ENCODE measurements around the gene SRSF5. TPM values are rescaled to one million over a fixed set of nuclear protein-coding genes. Genes with fewer than 3 reads are reported as not detected.

SRSF5 gene
- total RNA-seq, 1 experiment from 2014 or later: 395 TPM

DNA sequence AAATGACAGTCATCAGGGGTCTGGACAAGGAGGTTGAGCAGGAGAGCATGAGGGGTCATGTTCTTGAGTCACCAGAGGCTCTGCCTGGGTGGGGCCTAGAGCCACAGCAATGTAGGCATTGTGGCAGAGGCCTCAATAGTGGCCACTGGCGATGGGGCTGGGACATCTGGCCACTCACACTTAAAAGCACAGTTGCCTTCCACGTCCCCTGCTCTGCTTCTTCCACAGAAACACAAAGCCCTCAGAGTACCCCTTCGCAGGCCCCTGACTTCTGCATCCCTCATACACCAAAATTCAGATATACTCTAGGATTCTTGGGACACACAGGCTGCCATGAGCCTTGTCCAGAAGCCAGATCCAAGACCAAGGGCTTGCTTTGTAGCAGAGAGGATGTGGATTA, 27.8 kb downstream of the SRSF5 start:
- no TSS peak for BruUV-seq (replicated peaks)
- Histone ChIP-seq H3K4me2 (no peak overlapping the region), H3K27me3 (ENCODE audit: insufficient read depth, low read depth) (no peaks in the 10 kb centered on the region), H3K9me3 (ENCODE audit: insufficient read depth, low read depth) (no peaks in the 10 kb centered on the region), H3K27ac (no peak overlapping the region), H3K4me3 (no peak overlapping the region), H3F3A (ENCODE audit: insufficient read depth, low read depth) (no peaks in the 10 kb centered on the region), H3K79me2 (ENCODE audit: low read depth) (no peaks in the 10 kb centered on the region), H4K20me1 (ENCODE audit: insufficient read depth) (no peaks in the 10 kb centered on the region), H3K9me2 (ENCODE audit: insufficient read depth) (no peaks in the 10 kb centered on the region), H3K4me1 (replicated peaks; ENCODE audit: insufficient read depth) (no peaks in the 10 kb centered on the region), H2AFZ (no peak overlapping the region), H3K36me3 (ENCODE audit: low read depth) (no peaks in the 10 kb centered on the region)
- no peak for DNase-seq
- CTCF ChIA-PET: no interaction called here
- intact Hi-C loops (cut with micrococcal nuclease; ENCODE audit: unreplicated experiment): no loop called here
- POLR2A ChIA-PET (ENCODE audit: unreplicated experiment): no interaction called here
- TF ChIP-seq, protein P1, sequence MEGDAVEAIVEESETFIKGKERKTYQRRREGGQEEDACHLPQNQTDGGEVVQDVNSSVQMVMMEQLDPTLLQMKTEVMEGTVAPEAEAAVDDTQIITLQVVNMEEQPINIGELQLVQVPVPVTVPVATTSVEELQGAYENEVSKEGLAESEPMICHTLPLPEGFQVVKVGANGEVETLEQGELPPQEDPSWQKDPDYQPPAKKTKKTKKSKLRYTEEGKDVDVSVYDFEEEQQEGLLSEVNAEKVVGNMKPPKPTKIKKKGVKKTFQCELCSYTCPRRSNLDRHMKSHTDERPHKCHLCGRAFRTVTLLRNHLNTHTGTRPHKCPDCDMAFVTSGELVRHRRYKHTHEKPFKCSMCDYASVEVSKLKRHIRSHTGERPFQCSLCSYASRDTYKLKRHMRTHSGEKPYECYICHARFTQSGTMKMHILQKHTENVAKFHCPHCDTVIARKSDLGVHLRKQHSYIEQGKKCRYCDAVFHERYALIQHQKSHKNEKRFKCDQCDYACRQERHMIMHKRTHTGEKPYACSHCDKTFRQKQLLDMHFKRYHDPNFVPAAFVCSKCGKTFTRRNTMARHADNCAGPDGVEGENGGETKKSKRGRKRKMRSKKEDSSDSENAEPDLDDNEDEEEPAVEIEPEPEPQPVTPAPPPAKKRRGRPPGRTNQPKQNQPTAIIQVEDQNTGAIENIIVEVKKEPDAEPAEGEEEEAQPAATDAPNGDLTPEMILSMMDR (conservative IDR thresholded peaks at IDR 0.05): no peak
- no peak for TF ChIP-seq EZH2 (IDR thresholded peaks at IDR 0.05; ENCODE audit: low read depth)

DNA sequence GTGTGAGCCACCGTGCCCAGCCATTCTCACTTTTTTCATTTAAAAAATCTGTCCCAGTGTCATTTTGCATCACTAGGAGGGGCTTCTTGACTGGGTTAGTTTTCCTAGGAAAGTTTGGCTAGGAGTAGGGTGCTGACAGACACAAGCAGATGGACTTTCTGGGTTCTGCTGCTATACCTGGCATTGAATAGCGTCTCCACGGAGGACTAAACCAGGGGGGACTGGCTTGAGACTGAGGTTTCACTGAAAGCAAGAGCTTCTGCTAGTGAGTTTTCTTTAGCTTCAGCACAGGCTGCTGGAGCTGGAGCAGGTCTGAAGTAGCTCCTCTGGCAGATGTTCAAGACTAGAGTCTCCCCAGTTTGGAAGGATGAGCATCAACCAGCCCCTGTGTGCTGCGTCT, 28.7 kb downstream of the SRSF5 start:
- no peaks in the 10 kb centered on the region for H3K9me2 ChIP-seq (ENCODE audit: insufficient read depth)
- no peaks in the 10 kb centered on the region for H3K27me3 ChIP-seq (ENCODE audit: insufficient read depth, low read depth)
- no peak overlapping the region for H3K4me2 ChIP-seq
- no peaks in the 10 kb centered on the region for H3K79me2 ChIP-seq (ENCODE audit: low read depth)
- ChIA-PET POLR2A (ENCODE audit: unreplicated experiment) (no interaction called here), CTCF (no interaction called here)
- H3K4me3 ChIP-seq: no peak overlapping the region
- intact Hi-C loops (cut with micrococcal nuclease; ENCODE audit: unreplicated experiment): no loop called here
- H3K9me3 ChIP-seq (ENCODE audit: insufficient read depth, low read depth): no peaks in the 10 kb centered on the region
- H3K27ac ChIP-seq: no peak overlapping the region
- BruUV-seq (replicated peaks): no TSS peak
- DNase-seq: no peak
- no peaks in the 10 kb centered on the region for H3K4me1 ChIP-seq (replicated peaks; ENCODE audit: insufficient read depth)
- H3K36me3 ChIP-seq (ENCODE audit: low read depth): no peaks in the 10 kb centered on the region
- H3F3A ChIP-seq (ENCODE audit: insufficient read depth, low read depth): no peaks in the 10 kb centered on the region
- no peaks in the 10 kb centered on the region for H4K20me1 ChIP-seq (ENCODE audit: insufficient read depth)
- no peak overlapping the region for H2AFZ ChIP-seq
- TF ChIP-seq, protein P1 (conservative IDR thresholded peaks at IDR 0.05): no peak
- no peak for TF ChIP-seq EZH2 (IDR thresholded peaks at IDR 0.05; ENCODE audit: low read depth)

DNA sequence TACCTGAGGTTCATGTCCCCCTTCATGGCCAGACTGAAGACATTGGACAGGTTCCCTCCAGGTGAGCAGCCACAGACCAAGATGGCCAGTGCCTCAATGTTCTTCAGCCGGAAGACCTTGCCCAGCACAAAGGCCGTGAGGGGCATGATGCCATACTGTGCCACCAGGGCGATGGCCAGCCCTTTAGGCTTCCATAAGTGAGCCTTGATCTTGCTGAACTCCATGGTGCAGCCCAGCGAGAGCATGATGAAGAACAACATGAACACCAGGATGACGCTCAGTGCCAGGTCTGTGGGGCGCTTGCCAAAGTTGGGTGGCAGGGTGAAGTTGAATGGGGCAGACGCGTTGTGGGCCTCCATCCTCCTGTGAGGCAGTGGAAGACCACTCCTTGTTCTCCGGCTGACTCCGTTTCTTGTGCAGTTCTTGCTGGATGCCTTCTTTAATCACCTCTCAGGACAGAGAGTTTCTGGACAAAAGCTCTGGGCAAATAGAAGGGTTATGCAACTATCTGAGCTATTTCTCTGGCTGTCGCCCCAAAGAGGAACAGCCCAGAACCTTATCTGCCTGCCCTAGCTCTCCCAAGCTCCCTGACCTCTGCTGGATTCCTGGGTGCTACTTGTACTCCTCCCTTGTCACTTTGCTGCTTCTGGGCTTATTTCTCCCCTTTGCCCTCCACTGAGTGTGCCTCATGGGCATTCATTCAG, 30.0 kb downstream of the SRSF5 start, which contains the start of gene SLC10A1:
Gene SLC10A1 (minus strand): TSS at position 445 of the 704 bp plus-strand sequence. CDS start 86 bp downstream, at position 359.
- ChIA-PET POLR2A (ENCODE audit: unreplicated experiment) (no interaction called here), CTCF (interaction anchor here (0.5 kb wide), 1 partner anchor 605 kb away, joined by 5 read pairs; no protein-coding TSS in a partner anchor)
- TF ChIP-seq EZH2 (IDR thresholded peaks at IDR 0.05; ENCODE audit: low read depth): no peak
- TF ChIP-seq, protein P1 (conservative IDR thresholded peaks at IDR 0.05): no peak
- DNase-seq: no peak
- H3K4me1 ChIP-seq (replicated peaks; ENCODE audit: insufficient read depth): no peaks in the 10 kb centered on the region
- no peak within 1 kb of the TSS for H2AFZ ChIP-seq
- H4K20me1 ChIP-seq (ENCODE audit: insufficient read depth): no peaks in the 10 kb centered on the region
- H3K27ac ChIP-seq: no peak within 1 kb of the TSS
- H3K4me2 ChIP-seq: no peak within 1 kb of the TSS
- no peaks in the 10 kb centered on the region for H3F3A ChIP-seq (ENCODE audit: insufficient read depth, low read depth)
- no peaks in the 10 kb centered on the region for H3K36me3 ChIP-seq (ENCODE audit: low read depth)
- BruUV-seq (replicated peaks): no TSS peak
- no peaks in the 10 kb centered on the region for H3K27me3 ChIP-seq (ENCODE audit: insufficient read depth, low read depth)
- H3K4me3 ChIP-seq: no peak within 1 kb of the TSS
- H3K9me3 ChIP-seq (ENCODE audit: insufficient read depth, low read depth): no peaks in the 10 kb centered on the region
- intact Hi-C loops (cut with micrococcal nuclease; ENCODE audit: unreplicated experiment): no loop called here
- H3K79me2 ChIP-seq (ENCODE audit: low read depth): no peaks in the 10 kb centered on the region
- H3K9me2 ChIP-seq (ENCODE audit: insufficient read depth): no peaks in the 10 kb centered on the region
